Peyer's patch (tissue), 4 donors: Measurements from ENCODE around the gene OR2W3.

Experiments
- POLR2A ChIP-seq, 2 donors: fragments of 450-650 bp; IDR thresholded peaks; one replicate each; pipeline ENCODE4 v1.5.1; 2017; ENCODE audit warnings: antibody characterized with exemption in 2 of 2, mild to moderate bottlenecking in 2 of 2, moderate library complexity in 2 of 2
- TF ChIP-seq, protein P1 (sequence below), 6 experiments: fragments of 450-650 bp in 4 of 6; fragments of 200-600 bp in 2 of 6; sonication (generic) in 1 of 6; IDR thresholded peaks; one replicate each; pipeline ENCODE4 v1.5.1; 2017 to 2019; ENCODE audit warnings: antibody characterized with exemption in 6 of 6, mild to moderate bottlenecking in 3 of 6, moderate library complexity in 1 of 6

DNA sequence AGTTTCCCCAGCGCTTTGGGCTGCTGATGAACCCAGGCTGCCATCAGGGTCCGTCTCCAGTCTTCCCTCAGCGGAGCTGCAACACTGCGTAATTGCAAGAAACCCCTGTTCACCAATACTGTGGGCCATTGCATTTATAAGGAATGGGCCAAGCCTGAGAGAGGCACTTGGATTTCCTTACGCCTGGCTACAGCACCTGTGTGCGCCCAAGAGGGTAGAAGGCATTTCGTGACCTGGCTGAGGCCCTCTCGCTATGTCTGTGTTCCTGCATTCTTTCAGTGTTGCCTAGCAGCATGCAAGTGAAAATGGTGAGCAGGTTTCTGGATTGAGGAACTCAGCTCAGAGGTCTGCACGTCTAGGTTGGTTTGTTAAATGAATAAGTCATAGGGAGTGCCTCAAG, 12.0 kb upstream of the OR2W3 start:
- TF ChIP-seq POLR2A (IDR thresholded peaks at IDR 0.05), result no peak
- TF ChIP-seq, protein P1, sequence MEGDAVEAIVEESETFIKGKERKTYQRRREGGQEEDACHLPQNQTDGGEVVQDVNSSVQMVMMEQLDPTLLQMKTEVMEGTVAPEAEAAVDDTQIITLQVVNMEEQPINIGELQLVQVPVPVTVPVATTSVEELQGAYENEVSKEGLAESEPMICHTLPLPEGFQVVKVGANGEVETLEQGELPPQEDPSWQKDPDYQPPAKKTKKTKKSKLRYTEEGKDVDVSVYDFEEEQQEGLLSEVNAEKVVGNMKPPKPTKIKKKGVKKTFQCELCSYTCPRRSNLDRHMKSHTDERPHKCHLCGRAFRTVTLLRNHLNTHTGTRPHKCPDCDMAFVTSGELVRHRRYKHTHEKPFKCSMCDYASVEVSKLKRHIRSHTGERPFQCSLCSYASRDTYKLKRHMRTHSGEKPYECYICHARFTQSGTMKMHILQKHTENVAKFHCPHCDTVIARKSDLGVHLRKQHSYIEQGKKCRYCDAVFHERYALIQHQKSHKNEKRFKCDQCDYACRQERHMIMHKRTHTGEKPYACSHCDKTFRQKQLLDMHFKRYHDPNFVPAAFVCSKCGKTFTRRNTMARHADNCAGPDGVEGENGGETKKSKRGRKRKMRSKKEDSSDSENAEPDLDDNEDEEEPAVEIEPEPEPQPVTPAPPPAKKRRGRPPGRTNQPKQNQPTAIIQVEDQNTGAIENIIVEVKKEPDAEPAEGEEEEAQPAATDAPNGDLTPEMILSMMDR (IDR thresholded peaks at IDR 0.05), result no peak
